ENCODE data around the gene MGST3. TPM values are rescaled to one million over a fixed set of nuclear protein-coding genes. Genes with fewer than 3 reads are reported as not detected.

The MGST3 gene
- total RNA-seq = 34.9 and 49.7 TPM in 2 replicates

DNA sequence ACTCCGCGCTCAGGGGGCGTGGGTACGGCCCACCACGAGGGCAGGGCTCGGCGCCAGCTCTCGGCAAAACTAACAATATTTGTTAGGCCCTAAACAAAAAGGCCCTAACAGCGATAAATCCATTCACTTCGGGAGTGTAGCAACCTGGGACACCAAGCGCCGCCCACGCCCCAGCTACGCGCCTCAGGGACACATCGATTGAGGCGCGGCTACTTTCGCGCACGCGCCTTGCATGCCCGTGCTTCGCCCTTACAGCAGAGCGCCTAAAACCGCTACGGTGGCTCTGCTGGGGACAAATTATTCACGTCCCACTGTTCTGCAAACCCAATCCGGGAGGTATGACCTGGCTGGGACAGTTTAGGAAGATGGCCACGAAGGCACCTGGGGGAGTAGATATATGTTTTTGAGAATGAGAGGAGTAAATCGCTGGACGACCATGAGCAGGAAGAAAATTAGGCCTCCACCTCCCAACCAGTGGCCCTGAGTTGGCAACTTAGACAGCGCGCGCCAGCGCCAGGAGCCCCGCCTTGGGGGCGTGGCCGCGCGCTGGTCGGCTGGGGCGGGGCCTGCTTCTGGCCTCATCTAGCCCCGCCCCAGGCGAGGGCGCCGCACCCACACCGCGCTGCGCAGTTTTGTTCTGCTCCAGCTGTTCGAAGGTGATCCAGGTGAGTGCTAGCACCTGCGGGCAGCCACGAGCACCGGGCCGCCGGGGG, at the start of gene MGST3:
TSS of gene MGST3 (plus strand) at position 606 of the 713 bp plus-strand sequence. CDS start 18,614 bp downstream, outside the sequence.

DNA sequence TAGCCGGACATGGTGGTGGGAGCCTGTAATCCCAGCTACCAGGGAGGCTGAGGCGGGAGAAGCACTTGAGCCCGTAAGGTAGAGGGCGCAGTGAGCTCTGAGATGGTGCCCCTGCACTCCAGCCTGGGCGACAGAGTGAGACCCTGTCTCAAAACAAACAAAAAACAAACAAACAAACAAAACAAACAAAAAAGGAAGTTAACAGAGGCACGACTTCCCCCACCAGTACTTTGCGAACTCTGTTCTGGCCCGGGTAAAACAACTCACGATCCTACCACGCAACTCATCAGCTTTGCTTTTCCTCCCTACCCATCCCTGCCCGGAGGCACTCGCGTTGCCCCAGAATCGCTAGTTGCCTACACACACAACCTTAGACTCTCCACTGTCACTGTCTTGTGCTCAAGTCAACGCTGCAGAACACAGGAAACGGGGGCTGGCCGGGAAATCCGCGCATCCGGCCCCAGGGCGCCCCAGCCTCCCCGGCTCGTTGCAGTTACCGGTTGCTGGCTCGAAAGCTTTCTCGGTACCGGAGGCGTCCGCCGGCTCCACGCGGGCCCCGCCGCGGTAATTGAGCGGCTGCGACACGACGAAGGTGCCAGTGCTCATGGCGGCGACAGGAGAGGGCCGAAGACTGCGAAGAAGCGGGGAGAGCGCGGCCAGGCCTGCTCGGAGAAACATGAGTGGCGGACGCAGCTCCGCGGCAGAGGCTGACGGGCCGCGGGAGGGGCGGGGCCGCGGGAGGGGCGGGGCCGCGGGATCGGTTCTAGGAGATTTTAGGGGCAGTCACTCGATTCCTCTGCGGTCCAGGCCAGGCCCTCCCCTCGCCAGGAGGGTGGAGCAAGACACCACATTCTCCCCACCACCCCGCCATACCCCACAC, 67.1 kb downstream of the MGST3 start, which contains the start of gene ALDH9A1:
TSS of gene ALDH9A1 (minus strand) at position 682 of the 880 bp plus-strand sequence. CDS start at position 678, 4 bp downstream.

Other genes with a start within 250 kb of the MGST3 start
- gene RXRG, start 186.1 kb upstream of the MGST3 start, total RNA-seq = not detected in 2 replicates
- gene LRRC52, start 87.2 kb upstream of the MGST3 start, total RNA-seq = not detected in 2 replicates
- 48.2 and 134 TPM in 2 replicates for gene ALDH9A1, start 67.3 kb downstream of the MGST3 start, total RNA-seq
- gene TMCO1, start 137.6 kb downstream of the MGST3 start, total RNA-seq = 60.7 and 75.5 TPM in 2 replicates
- gene UCK2, start 196.4 kb downstream of the MGST3 start, total RNA-seq = 92.7 and 105 TPM in 2 replicates